ENCODE data around the gene SSH2.

DNA sequence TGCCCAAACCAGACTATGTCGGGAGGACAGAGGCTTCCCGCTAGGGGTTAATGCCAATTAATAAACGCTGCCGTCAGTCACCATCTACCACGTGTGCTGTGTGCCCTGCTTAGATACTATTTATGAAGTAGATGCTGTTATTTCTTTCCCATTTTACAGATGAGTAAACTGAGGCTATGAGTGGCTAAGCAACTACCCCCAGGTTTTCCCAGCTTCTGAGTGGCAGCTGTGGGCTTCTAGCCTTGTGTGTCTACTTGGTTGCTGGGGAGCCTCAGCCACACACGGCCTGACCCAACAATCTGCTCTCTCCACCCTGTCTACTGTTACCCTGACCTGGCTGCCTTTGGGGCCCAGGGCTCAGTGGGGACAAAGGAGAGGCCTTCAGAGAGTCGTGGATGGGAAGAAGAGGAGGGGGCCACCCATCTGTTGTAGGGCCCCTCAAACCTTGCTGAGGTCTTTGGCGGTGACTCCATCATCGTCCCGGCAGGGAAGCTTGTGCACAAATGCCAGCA lies 347.7 kb downstream of the SSH2 start:
- TF ChIP-seq, protein P1, sequence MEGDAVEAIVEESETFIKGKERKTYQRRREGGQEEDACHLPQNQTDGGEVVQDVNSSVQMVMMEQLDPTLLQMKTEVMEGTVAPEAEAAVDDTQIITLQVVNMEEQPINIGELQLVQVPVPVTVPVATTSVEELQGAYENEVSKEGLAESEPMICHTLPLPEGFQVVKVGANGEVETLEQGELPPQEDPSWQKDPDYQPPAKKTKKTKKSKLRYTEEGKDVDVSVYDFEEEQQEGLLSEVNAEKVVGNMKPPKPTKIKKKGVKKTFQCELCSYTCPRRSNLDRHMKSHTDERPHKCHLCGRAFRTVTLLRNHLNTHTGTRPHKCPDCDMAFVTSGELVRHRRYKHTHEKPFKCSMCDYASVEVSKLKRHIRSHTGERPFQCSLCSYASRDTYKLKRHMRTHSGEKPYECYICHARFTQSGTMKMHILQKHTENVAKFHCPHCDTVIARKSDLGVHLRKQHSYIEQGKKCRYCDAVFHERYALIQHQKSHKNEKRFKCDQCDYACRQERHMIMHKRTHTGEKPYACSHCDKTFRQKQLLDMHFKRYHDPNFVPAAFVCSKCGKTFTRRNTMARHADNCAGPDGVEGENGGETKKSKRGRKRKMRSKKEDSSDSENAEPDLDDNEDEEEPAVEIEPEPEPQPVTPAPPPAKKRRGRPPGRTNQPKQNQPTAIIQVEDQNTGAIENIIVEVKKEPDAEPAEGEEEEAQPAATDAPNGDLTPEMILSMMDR (IDR thresholded peaks at IDR 0.05) = no peak
- TF ChIP-seq POLR2AphosphoS5 (IDR thresholded peaks at IDR 0.05) (no peak), POLR2A (IDR thresholded peaks at IDR 0.05) (no peak), EP300 (IDR thresholded peaks at IDR 0.05) (no peak)
